HepG2 (cell line): ENCODE data around the gene PIGX. TPM values are rescaled to one million over a fixed set of nuclear protein-coding genes. Genes with fewer than 3 reads are reported as not detected.

ENCODE experiments used
- ARNT ChIP-seq: fragments of 450-650 bp; IDR thresholded peaks from 2 replicates; pipeline ENCODE4 v1.6.1; 2017
- CSRNP1 ChIP-seq: sonication (generic); formaldehyde crosslinking; IDR thresholded peaks from 2 replicates; pipeline ENCODE4 v1.8.1; 2023; ENCODE audit warnings: mild to moderate bottlenecking, missing genetic modification reagents
- DMAP1 ChIP-seq: IDR thresholded peaks from 2 replicates; pipeline ENCODE4 v1.6.1; 2016
- GTF2F1 ChIP-seq: fragments of 150-350 bp; IDR thresholded peaks from 2 replicates; pipeline ENCODE4 v1.6.1; 2014; ENCODE audit warnings: low read length
- KDM5A ChIP-seq: fragments of 200-600 bp; sonication (generic); IDR thresholded peaks from 2 replicates; pipeline ENCODE4 v1.7.0; 2018; ENCODE audit warnings: antibody characterized with exemption, mild to moderate bottlenecking, low read length, borderline replicate concordance
- PAF1 ChIP-seq: IDR thresholded peaks from 2 replicates; pipeline ENCODE4 v1.6.1; 2016; ENCODE audit warnings: missing genetic modification reagents, missing compliant biosample characterization
- RNF219 ChIP-seq: sonication (generic); formaldehyde crosslinking; IDR thresholded peaks from 2 replicates; pipeline ENCODE4 v1.5.0; 2020; ENCODE audit warnings: mild to moderate bottlenecking, missing genetic modification reagents
- SKIL ChIP-seq: sonication (generic); formaldehyde crosslinking; IDR thresholded peaks from 2 replicates; pipeline ENCODE4 v1.8.0; 2022; ENCODE audit warnings: missing genetic modification reagents, mild to moderate bottlenecking, moderate library complexity, borderline replicate concordance
- ZBTB1 ChIP-seq: sonication (generic); formaldehyde crosslinking; IDR thresholded peaks from 2 replicates; pipeline ENCODE4 v1.4.0; 2020; ENCODE audit warnings: missing genetic modification reagents, borderline replicate concordance
- ZBTB21 ChIP-seq: sonication (generic); formaldehyde crosslinking; IDR thresholded peaks from 2 replicates; pipeline ENCODE4 v1.4.0; 2020; ENCODE audit warnings: missing genetic modification reagents
- ZBTB37 ChIP-seq: sonication (generic); formaldehyde crosslinking; IDR thresholded peaks from 2 replicates; pipeline ENCODE4 v1.4.0; 2020; ENCODE audit warnings: mild to moderate bottlenecking, missing genetic modification reagents
- ZNF251 ChIP-seq: sonication (generic); formaldehyde crosslinking; IDR thresholded peaks from 2 replicates; pipeline ENCODE4 v1.9.0; 2021; ENCODE audit warnings: mild to moderate bottlenecking, missing genetic modification reagents
- ZNF260 ChIP-seq: sonication (generic); formaldehyde crosslinking; IDR thresholded peaks from 2 replicates; pipeline ENCODE4 v1.4.0; 2020; ENCODE audit warnings: missing genetic modification reagents, low read depth, mild to moderate bottlenecking, borderline replicate concordance
- ZNF263 ChIP-seq: sonication (generic); formaldehyde crosslinking; IDR thresholded peaks from 2 replicates; pipeline ENCODE4 v1.4.0; 2020; ENCODE audit warnings: missing genetic modification reagents
- ZNF274 ChIP-seq: sonication (generic); formaldehyde crosslinking; IDR thresholded peaks from 2 replicates; pipeline ENCODE4 v1.5.1; 2020; ENCODE audit warnings: mild to moderate bottlenecking, missing genetic modification reagents
- ZNF329 ChIP-seq: sonication (generic); formaldehyde crosslinking; IDR thresholded peaks from 2 replicates; pipeline ENCODE4 v1.9.0; 2021; ENCODE audit warnings: low read depth, mild to moderate bottlenecking, missing genetic modification reagents
- ZNF543 ChIP-seq: sonication (generic); formaldehyde crosslinking; IDR thresholded peaks from 2 replicates; pipeline ENCODE4 v1.4.0; 2020; ENCODE audit warnings: mild to moderate bottlenecking, missing genetic modification reagents
- ZNF816 ChIP-seq: sonication (generic); formaldehyde crosslinking; IDR thresholded peaks from 2 replicates; pipeline ENCODE4 v1.8.0; 2022; ENCODE audit warnings: missing genetic modification reagents, mild to moderate bottlenecking, borderline replicate concordance
- ZNF83 ChIP-seq: sonication (generic); formaldehyde crosslinking; IDR thresholded peaks from 2 replicates; pipeline ENCODE4 v1.4.0; 2020; ENCODE audit warnings: missing genetic modification reagents, mild to moderate bottlenecking, borderline replicate concordance
- polyA plus RNA-seq, 8 experiments: library from polyadenylated mRNA; depleted of rRNA in 3 of 8; stranded (reverse) in 7 of 8; unstranded in 1 of 8; fragments of >200 nt; fragmentation: Illumina TruSeq in 4 of 8; extraction: Trizol in 4 of 8; gene quantifications; 2 replicates each; pipeline versions ENCODE4 v1.2.1 to v1.2.3, GENCODE V29; 2011 to 2016; ENCODE audit warnings: low read depth in 4 of 8, missing spikeins in 1 of 8, mixed read lengths in 1 of 8; ENCODE audit not compliant: insufficient read depth in 1 of 8
- total RNA-seq, 5 experiments: library from RNA; depleted of rRNA; stranded (reverse); fragments of >200 nt; fragmentation: Illumina TruSeq; extraction: Trizol; gene quantifications; 2 replicates each; pipeline ENCODE4 v1.2.3, GENCODE V29; 2016; ENCODE audit warnings: low read depth in 1 of 5
- TF ChIP-seq, protein P1 (sequence below): sonication (generic); formaldehyde crosslinking; IDR thresholded peaks from 2 replicates; pipeline ENCODE4 v1.5.0; 2020; ENCODE audit warnings: missing genetic modification reagents

Gene PIGX
- total and polyA plus RNA-seq, 2 of the 13 experiments (the other 11 are each of a cell fraction or from before 2014, with no cell fraction given) = 13.2 to 21.3 TPM

DNA sequence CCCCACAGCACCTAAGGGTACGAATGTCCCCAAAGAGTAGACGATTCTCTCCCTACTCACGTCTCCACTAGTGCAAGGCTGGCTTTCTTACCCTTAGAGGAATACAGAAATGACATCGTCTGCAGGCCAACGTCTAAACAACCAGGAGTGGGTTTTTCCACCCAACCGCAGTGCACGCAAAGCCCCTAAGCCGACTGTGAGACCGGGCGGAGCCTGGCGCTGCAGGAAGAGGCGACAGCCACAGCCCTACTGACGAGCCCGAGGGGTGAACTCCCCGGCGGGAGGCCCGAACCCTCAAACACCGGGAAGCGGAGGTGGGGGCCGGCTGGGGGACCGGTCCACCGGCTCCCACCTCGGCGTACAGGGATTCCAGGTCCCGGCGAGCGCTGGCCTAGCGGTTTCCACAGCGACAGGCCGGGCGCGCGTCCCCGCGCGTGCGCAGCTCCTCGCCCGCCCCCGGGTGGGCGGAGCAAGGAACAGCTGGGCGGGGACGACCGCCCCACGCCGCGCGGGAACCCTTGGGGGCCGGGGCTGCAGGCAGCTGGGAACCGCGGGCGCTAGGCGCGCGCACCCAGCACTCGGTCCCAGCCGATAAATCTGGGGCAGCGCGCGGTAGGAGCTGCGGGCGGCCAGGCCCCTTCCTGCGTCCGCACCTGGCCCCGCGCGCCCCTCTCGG lies at the start of gene PIGX, which contains the start of gene CEP19 (continued):
- no peak for TF ChIP-seq ZBTB37
- TF ChIP-seq ZNF260 = no peak
- no peak for TF ChIP-seq ZBTB21
- no peak for TF ChIP-seq SKIL (CRISPR knock-in tag)
- no peak; the same call in 1 of the 2 replicates for TF ChIP-seq ZNF274 (CRISPR knock-in tag)
- TF ChIP-seq RNF219 (CRISPR knock-in tag) = no peak
- no peak for TF ChIP-seq ZNF329 (CRISPR knock-in tag)
- no peak for TF ChIP-seq ZNF543
- no peak for TF ChIP-seq ZNF251 (CRISPR knock-in tag)
- TF ChIP-seq, protein P1, sequence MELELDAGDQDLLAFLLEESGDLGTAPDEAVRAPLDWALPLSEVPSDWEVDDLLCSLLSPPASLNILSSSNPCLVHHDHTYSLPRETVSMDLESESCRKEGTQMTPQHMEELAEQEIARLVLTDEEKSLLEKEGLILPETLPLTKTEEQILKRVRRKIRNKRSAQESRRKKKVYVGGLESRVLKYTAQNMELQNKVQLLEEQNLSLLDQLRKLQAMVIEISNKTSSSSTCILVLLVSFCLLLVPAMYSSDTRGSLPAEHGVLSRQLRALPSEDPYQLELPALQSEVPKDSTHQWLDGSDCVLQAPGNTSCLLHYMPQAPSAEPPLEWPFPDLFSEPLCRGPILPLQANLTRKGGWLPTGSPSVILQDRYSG (CRISPR knock-in tag) = no peak
- peak; percentile 19; the same call in 1 of the 2 replicates for TF ChIP-seq ZNF263 (CRISPR knock-in tag)
- TF ChIP-seq ZNF816 (CRISPR knock-in tag) = no peak
- no peak for TF ChIP-seq ZNF83 (CRISPR knock-in tag)
- TF ChIP-seq DMAP1 (CRISPR knock-in tag) = peak; percentile 30; the same call in 1 of the 2 replicates
- no peak for TF ChIP-seq PAF1 (CRISPR knock-in tag)
- no peak for TF ChIP-seq ZBTB1 (CRISPR knock-in tag)
- no peak for TF ChIP-seq ARNT
- TF ChIP-seq KDM5A = no peak
- no peak for TF ChIP-seq CSRNP1 (CRISPR knock-in tag)
- no peak for TF ChIP-seq GTF2F1
